Measurements from ENCODE around the gene GBX1. TPM values are rescaled to one million over a fixed set of nuclear protein-coding genes. Genes with fewer than 3 reads are reported as not detected.
A peak's percentile ranks its signal among the peaks of the same experiment; 100 is the strongest.

Gene GBX1
- total RNA-seq, 1 donor from 2014 or later = not detected

GRCh38 chr7:151173386-151174245, 6.1 kb upstream of the GBX1 start:
- no peak for DNase-seq (ENCODE audit: low spot score)

- peak; percentile 76 for DNase-seq (ENCODE audit: low spot score)
These were observed 5.0 kb upstream of the GBX1 start for GRCh38 chr7:151172273-151173141.

- DNase-seq (ENCODE audit: low spot score) = no peak
These were observed 1.3 kb upstream of the GBX1 start for GRCh38 chr7:151168787-151169162.

- DNase-seq (ENCODE audit: low spot score) = no peak
These were observed 701 bp upstream of the GBX1 start for GRCh38 chr7:151168003-151168786.

GRCh38 chr7:151166629-151167196, 781 bp downstream of the GBX1 start:
- DNase-seq (ENCODE audit: low spot score) = no peak

GRCh38 chr7:151161757-151162156, 5.7 kb downstream of the GBX1 start:
- no peak for DNase-seq (ENCODE audit: low spot score)

GRCh38 chr7:151157645-151158329, 9.7 kb downstream of the GBX1 start:
- no peak for DNase-seq (ENCODE audit: low spot score)

- no peak for DNase-seq (ENCODE audit: low spot score)
These were observed 14.6 kb downstream of the GBX1 start for GRCh38 chr7:151152643-151153513.

GRCh38 chr7:151150388-151150787, 17.1 kb downstream of the GBX1 start:
- no peak for DNase-seq (ENCODE audit: low spot score)

- no peak for DNase-seq (ENCODE audit: low spot score)
These were observed 18.9 kb downstream of the GBX1 start for GRCh38 chr7:151148319-151149259.

GRCh38 chr7:151146761-151147160, 20.7 kb downstream of the GBX1 start:
- no peak for DNase-seq (ENCODE audit: low spot score)

- no peak for DNase-seq (ENCODE audit: low spot score)
These were observed 23.1 kb downstream of the GBX1 start for GRCh38 chr7:151144387-151144786.

- no peak for DNase-seq (ENCODE audit: low spot score)
These were observed 24.1 kb downstream of the GBX1 start for GRCh38 chr7:151143261-151144015.

- DNase-seq (ENCODE audit: low spot score) = no peak
These were observed 24.8 kb downstream of the GBX1 start for GRCh38 chr7:151142686-151143040.

- DNase-seq (ENCODE audit: low spot score) = no peak
These were observed 25.4 kb downstream of the GBX1 start for GRCh38 chr7:151141855-151142685.

GRCh38 chr7:151141311-151141854, 26.1 kb downstream of the GBX1 start:
- DNase-seq (ENCODE audit: low spot score) = no peak

GRCh38 chr7:151140826-151141225, 26.7 kb downstream of the GBX1 start:
- DNase-seq (ENCODE audit: low spot score) = no peak

Measured in ureter (tissue), 1 donor.